ENCODE data around the gene N4BP3.

N4BP3 gene

DNA sequence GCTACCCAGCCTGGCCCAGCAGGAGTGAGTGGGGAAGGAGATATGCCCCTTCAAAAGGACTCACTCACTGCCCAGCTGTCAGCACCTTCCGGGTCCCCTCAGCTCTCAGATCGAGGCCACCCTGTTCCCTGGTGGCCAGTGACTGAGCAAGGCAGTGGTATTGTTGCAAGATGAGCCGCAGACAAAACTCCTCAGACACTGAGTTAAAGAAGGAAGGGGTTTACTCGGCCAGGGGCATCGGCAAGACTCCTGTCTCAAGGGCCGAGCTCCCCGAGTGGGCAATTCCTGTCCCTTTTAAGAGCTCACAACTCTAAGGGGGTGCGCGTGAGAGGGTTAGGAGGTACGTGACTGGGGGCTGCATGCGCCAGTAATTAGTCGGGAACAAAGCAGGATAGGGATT, 9.7 kb upstream of the N4BP3 start:
- no peak for DNase-seq (ENCODE audit: low read depth in 2 of 2)

DNA sequence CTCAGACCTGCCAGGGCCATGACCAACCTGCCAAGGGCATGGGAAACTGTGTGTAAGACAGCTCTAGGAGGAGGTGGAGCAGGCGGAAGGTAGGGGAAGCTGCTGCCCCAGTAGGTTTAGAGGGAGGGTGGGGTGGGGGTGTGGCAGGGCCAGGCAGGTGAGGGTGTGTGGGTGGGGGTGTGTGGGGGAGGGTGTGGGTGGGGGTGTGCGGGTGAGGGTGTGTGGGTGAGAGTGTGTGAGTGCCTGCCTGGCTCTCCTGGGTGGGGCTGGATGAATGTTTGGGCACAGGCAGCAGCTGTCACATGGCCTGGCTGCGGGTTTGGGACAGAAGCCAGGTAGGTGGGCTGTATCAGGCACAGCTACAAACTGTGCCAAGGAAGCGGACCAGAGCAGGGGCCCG, 8.8 kb upstream of the N4BP3 start:
- DNase-seq (ENCODE audit: low read depth in 2 of 2): no peak

DNA sequence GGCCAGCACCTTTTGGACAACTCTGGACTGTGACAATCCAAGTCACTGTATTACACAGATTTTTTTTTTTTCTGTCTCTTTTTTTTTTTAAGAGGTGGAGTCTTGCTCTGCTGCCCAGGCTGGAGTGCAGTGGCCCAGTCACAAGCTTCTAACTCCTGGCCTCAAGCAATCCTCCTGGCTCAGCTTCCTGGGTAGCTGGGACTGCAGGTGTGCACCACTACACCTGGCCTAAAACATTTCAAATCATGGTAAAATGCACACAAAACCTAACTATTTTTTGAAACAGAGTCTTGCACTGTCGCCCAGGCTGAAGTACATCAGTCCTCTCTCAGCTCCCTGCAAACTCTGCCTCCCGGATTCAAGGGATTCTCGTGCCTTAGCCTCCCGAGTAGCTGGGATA, 7.2 kb upstream of the N4BP3 start:
- no peak for DNase-seq (ENCODE audit: low read depth in 2 of 2)

DNA sequence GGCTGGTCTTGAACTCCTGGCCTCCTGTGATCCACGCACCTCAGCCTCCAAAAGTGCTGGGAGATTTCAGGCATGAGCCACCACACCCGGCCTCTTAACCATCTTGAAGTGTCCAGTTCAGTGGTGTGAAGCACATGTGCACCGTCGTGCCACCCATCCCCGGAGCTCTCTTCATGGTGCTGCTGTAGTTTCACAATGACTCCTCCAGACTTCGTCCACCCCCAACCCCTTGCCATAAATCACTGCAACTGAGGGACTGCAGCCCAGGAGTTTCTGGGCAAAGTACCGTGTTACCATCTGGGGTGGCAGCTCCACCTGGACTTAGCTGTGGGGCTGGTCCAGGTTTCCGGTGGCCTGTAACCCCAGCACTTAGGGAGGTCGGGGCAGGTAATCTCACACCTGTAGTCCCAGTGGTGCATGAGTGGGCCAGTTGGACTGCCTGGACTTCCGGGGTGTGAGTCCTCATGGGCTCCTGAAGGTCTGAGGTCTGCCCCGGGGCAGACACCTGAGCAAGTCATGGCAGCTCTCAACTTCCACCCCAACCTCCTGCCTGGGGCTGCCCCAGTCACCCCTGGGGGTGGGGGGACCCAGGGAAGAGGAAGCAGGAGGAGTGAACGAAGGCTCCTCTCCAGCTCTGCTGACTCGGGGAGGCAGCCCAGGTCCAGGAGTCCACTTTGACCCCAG, 6.6 kb upstream of the N4BP3 start:
- no peak for DNase-seq (ENCODE audit: low read depth in 2 of 2)

DNA sequence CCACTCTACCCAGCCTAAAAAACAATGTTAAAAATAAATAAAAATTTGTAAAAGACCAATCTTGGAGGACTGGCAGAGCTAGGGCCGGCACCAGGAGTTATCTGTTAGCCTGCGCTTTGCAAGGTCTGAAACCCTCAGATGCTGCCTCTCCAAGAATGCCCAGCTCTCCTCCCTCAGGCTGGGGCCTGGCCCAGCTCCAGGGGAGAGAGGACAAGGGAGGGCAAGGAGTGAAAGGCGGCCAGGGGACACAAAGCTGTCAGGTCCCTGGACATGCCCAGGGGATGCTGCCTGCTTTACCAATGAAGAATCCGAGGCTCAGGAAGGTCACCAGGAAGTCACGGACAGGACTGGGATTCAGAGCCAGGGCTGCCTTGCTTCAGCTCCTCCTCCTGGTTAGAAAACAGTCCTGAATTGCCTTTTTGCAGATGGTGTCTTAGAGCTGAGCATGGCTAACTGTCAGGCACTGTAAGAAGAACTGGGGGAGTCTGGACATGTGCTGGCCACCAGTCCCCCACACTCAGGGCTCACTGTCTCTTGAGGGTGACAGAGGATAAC, 5.5 kb upstream of the N4BP3 start:
- DNase-seq (ENCODE audit: low read depth in 2 of 2): no peak

DNA sequence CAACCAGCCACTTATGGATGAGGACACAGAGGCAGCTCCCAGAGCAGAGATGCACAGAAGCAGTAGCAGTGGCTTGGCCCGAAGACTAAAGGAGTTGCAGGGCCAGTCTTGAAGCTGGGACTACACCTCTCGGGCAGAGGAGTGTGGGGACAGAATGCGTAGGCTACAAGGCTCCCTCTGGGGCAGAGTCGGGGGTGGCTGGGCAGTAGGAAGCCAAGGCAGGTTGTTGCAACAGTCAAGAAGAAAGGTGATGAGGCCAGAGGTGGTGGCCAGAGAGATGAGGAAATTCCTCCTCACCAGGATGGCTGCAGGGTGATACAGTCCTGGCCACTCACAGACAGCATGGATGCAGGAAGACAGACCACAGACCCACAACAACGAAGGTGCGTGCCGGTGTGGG, 4.9 kb upstream of the N4BP3 start:
- DNase-seq (ENCODE audit: low read depth in 2 of 2): no peak

DNA sequence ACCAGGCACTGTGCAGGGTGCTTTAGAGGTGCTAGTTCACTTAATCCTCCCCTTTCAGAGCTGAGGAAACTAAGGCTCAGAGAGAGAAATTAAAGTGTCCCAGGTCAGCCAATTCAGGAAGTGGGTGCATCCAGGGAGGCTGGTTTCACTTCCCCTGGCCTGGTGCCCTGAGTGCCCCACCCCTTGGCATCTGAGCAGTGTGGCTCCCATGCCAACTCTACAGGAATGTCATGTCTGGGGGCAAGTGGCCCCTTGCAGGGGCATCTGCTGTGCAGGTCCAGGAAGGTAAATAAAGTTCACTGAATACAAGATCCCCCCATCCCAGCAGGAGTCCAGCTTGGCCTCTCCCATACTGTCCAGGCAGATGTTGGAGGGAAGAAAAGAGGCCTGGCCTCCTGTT, 4.4 kb upstream of the N4BP3 start:
- DNase-seq (ENCODE audit: low read depth in 2 of 2): no peak

DNA sequence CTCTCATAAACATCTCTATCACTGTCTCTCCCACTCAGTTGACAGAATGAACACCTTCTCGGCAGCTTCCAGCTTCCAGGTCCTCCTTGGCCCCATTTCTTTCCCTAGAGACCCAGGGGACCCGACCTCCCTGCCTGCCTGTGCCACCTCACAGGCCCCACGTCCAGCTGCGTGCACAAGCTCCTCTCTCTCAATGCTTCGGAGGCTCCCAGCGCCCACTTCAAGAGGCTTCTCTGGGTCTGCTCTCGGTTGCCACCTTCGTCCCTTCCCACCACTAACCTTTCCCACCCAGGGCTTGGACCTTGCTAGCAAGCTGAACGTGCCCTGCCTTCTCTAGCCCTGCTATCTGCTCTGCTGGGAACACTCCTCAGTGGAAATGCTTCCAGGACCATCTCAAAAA, 2.8 kb upstream of the N4BP3 start:
- DNase-seq (ENCODE audit: low read depth in 2 of 2): no peak

DNA sequence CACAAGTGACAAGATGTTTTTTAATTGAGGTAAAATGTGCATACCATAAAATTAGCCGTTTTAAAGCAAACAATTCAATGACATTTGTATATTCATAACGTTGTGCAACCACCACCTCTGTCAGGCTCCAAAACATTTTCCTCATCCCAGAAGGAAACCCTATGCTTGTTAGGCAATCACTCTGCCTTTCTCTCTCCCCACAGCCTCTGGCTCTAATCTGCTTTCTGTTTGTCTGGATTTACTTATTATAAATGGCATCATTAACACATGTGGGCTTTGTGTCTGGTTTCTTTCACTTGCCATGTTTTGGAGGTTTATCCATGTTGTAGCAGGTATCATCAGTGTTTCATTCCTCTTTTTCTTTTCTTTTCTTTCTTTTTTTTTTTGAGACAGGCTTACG, 1.4 kb upstream of the N4BP3 start:
- DNase-seq (ENCODE audit: low read depth in 2 of 2): no peak

DNA sequence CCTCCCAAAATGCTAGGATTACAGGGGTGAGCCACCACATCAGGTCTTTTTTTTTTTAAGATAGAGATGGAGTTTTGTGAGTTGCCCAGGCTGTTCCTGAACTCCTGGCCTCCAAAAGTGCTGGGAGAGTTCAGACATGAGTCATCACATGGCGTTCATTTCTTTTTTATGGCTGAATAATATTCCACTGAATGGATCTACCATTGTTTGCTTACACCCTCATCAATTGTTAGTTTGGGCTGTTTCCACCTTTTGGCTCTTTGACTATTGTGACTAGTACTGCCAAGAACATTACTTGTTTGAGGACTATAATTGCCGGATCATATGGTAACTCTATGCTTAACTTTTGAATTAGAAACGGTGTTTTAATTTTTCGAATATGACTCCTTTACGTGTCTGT, 787 bp upstream of the N4BP3 start:
- DNase-seq (ENCODE audit: low read depth in 2 of 2): no peak

DNA sequence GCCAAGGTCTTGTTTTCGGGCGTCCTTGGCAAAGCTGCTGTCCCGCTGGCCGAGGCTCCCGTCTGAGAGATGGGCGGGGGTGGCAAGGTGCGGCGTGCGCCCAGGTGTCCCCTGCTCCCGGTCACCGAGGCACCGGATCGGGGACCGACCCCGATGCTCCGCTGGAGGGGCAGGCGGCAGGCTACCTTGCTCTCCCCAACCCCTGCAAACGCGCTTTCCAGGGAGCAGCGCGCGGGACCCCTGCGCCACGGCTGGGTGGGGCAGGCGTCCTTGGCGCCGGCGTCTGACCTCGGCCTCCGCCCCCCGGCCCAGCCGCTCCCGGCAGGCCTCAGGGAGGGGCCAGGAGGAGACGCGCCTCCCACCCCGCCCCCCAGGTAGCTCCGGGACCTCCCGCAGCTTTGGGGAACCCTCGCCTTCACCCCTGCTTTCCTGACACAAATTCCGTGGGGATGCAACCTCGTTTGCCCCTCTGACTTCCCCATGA, 551 bp downstream of the N4BP3 start:
- DNase-seq (ENCODE audit: low read depth in 2 of 2): no peak

DNA sequence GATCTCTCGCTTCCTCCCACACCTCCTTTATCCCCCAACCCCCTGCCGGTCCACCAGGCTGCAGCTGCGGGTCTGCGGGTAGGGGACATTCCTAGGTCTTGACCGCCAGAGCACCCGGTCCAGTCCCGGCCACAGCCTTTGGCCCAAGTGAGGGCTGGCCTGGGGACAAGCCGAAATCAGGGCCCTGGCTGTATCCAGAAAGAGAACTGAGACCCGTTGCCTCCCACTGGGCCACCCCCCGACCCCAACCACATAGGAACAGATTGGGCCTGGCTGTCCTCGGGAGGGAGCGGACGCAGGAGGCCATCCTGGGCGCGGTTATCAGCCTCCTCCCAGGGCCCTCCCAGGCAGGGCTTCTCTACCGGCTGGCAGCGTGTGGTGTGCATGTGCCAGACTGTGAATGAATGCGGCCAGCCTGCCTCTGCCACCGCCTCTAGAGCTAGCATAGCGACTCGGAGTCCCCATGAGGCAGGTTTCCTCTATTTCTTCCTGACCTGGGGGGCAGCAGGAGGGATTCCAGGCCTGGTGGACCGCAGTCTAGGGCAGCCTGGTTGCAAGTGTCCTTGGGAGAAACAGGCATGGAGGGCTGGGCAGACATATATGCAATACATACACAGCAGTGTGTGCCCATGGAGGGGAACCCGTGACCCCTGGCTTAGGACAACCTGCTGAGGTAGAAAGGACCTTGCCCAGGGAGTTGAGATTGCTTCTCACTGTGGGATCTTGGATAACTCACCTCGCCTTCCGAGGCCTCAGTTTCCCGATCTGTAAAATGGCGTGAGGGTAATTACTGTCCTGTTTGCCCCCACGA, 1.2 kb downstream of the N4BP3 start:
- no peak for DNase-seq (ENCODE audit: low read depth in 2 of 2)

DNA sequence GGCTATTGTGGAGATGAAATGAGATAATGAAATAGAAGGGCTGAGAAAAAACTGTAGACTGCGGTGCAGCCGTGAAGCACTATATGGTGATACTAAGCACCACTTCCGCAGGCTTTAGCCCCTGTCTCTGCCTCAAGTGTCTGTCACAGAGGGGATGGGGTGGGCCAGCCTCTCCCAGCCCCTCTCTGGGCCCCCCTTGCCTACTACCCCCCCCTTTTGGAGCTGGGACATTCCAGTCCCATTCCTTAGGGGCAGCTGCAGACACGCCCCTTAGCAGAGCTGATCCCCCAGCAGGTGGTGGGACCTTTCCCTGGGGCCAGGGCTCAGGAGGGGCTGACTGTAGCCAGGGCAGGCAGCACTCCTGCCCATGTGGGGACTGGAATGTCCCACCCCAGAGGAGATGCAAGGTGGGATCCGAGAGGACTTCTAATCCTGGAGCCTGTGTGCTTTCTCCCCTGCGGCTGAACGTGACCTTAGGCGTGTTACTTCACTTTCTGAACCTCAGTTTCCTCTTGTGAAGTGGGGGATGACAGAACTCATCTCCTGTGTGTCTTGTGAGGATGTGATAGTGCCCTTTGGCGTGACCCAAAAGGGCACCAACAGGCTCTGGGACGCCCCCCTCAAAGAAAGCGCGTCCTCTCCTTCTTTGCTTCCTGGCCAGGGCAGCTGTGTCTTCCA, 1.9 kb downstream of the N4BP3 start:
- DNase-seq (ENCODE audit: low read depth in 2 of 2): no peak

DNA sequence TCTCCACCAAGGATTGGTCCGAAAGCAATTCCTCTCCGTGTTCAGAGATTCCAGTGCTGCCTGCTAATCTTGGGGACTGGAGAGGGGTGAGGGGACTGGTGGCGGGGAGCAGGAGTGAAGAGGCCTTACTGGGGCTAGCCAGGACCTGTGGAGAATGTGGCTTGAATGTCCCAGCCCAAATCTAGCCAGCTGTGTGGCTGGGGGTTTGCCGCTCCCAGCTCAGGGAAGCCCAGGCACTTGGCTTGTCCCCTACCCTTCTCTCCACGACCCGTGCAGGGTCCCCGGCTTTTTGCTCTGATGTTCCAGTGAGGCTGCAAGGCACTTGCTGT, 2.4 kb downstream of the N4BP3 start:
- DNase-seq (ENCODE audit: low read depth in 2 of 2): no peak

DNA sequence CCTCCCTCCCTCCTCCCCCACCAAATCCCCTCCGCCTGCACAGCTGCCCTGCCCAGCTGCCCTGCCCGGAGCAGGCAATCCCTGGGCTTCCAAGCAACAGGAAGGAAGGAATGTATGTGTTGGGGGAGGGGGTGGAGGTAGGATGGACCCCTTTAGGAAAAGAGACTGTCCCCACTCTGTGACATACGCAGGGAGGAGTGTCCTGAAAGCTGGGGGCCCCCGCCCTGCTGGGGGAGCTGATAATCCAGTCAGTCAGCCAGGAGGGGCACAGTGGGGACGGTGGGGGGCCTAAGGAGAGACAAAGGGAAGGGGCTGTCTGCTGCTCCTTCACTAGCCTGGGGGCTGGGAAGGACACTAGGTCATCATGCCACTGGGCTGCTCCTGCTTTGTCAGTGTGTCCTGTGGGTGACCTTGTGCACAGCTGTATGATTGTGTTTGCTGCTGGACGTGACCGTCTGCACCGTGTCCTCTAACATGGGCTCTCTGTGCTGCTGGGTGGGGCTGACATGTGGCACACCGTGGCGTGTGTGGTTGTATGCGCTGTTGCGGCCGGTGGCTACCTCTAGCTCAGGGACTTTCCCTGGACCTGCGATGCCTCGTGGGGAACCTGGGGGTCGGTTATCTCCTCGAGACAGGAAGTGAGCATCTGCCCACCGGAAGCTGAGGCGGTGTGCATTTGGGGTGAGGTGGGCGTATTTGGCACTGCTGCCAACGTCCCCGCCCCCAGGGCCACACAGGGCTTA, 3.0 kb downstream of the N4BP3 start:
- DNase-seq (ENCODE audit: low read depth in 2 of 2): peak in 1 of 2 donors; percentile 22

DNA sequence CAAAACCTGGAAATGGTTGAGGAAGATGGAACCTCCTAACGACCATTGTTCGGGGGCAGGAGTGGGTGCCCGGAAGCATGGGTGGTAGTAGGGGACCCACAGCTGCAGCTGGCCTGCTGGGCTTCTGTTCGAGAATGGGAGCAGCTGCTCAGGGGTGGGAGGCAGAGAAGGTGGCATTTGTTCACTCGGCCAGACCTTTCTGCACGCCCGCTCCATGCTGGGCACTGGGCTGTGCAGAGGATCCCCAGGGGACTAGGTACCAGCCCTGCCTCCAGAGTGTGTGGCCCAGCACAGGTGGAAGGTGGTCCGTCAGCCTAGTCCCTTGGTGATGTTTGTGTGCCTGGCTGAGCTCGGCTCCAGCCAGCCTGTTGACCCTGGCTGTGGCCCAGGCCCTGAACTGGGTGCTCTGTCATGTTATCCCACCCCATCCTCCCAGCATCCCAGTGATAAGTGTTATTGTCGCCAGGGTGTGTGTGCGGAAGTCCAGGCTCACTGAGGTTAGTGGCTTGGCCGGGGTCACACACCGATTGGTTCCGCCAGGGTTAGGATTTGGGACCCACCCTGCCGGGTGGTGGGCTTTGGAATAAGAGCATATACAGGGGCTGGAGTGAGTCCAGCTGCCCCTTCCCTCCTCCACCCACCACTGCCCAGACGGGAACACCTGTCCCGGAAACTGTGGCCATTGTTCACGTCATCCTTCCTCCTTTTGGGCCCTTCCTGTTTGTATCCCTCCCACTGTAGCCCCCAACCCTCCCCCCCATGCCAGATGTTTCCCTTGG, 4.8 kb downstream of the N4BP3 start:
- DNase-seq (ENCODE audit: low read depth in 2 of 2): no peak

DNA sequence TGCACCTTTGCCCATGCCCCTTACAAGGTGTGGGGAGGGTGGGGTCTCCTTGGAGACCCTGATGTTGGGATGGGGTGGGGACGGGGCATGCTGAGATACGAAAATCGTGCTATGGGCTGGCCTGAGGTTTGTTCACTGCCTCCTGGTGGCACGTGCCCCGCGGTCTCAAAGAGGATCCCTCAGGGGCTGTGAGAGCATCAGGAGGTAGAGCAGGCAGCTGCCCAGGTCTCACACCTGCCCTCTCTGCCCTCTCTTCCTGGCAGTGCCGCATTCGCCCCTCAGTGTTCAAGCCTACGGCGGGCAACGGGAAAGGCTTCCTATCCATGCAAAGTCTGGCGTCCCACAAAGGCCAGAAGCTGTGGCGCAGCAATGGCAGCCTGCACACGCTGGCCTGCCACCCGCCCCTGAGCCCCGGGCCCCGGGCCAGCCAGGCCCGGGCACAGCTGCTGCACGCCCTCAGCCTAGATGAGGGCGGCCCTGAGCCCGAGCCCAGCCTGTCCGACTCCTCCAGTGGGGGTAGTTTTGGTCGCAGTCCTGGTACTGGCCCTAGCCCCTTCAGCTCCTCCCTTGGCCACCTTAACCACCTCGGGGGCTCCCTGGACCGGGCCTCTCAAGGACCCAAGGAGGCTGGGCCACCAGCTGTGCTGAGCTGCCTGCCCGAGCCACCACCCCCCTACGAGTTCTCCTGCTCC, 6.7 kb downstream of the N4BP3 start:
- DNase-seq (ENCODE audit: low read depth in 2 of 2): no peak

DNA sequence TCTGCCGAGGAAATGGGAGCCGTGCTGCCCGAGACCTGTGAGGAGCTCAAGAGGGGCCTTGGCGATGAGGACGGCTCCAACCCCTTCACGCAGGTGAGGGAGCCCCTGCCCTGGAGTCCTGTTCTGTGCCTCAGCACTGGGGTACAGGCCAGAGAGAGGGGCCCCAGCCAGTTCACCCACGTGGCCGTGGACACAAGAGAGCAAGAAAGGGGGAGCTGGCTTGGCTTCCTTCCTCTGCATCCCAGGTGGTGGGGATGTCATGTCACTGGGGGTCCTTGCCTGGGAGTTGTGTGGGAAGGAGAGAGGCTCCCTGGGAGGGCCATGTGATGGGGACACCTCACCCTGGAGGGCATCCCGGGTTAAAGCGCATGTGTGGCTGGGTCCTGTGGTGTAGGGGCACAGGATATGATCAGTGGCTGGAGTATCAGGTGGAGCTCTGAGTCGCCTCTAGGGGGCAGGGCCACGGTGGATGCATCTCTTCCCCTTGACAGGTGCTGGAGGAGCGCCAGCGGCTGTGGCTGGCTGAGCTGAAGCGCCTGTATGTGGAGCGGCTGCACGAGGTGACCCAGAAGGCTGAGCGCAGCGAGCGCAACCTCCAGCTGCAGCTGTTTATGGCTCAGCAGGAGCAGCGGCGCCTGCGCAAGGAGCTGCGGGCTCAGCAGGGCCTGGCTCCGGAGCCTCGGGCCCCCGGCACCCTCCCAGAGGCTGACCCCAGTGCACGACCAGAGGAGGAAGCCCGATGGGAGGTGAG, 7.5 kb downstream of the N4BP3 start:
- DNase-seq (ENCODE audit: low read depth in 2 of 2): peak; percentile 77 to 81

DNA sequence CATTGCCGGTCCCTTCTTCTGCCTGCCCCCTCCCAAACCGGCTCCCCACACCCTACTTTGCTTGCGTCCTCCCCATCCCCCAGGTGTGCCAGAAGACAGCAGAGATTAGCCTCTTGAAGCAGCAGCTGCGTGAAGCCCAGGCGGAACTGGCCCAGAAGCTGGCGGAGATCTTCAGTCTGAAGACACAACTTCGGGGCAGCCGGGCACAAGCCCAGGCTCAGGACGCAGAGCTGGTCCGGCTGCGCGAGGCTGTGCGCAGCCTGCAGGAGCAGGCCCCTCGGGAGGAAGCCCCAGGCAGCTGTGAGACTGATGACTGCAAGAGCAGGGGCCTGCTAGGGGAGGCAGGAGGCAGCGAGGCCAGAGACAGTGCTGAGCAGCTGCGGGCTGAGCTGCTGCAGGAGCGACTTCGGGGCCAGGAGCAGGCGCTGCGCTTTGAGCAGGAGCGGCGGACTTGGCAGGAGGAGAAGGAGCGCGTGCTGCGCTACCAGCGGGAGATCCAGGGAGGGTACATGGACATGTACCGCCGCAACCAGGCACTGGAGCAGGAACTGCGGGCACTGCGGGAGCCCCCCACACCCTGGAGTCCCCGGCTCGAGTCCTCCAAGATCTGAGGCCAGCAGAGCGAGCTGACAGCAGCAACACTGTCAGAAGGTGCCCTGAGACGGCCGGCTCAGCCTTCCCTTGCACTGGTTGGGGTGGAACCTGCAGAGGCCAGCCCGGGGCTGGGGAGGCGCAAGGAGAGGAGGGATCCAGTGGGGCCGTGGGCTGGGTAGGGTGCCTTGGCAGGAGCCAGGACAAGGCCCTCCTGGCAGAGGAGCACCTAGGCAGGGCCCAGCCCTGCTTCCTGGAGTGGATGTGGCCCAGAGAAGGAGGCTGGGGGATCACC, 8.3 kb downstream of the N4BP3 start:
- no peak for DNase-seq (ENCODE audit: low read depth in 2 of 2)
